GM19328 (cell line): ENCODE measurements around the gene KCNJ15.
"Not testable (repeated sequence)": the region's sequence is repeated elsewhere in the genome, so short reads cannot be mapped to it uniquely, and the experiment has no call there.

Experiments
- ATAC-seq: cut with Tn5 transposase; IDR thresholded peaks from one replicate; pipeline ENCODE4 v1.9.1; 2021; ENCODE audit warnings: mild to moderate bottlenecking, moderate library complexity; ENCODE audit not compliant: unreplicated experiment

KCNJ15 gene

GRCh38 chr21:38244407-38244787 is 12.4 kb upstream of the KCNJ15 start:
- no peak for ATAC-seq

GRCh38 chr21:38244885-38245869 is 11.6 kb upstream of the KCNJ15 start:
- no peak for ATAC-seq

GRCh38 chr21:38246511-38246910 is 10.3 kb upstream of the KCNJ15 start:
- no peak for ATAC-seq

- not testable (repeated sequence) for ATAC-seq
Measured at GRCh38 chr21:38247054-38247453, 9.7 kb upstream of the KCNJ15 start.

GRCh38 chr21:38247738-38248510 is 8.9 kb upstream of the KCNJ15 start:
- no peak for ATAC-seq

GRCh38 chr21:38249256-38249655 is 7.5 kb upstream of the KCNJ15 start:
- ATAC-seq: no peak

- no peak for ATAC-seq
Measured at GRCh38 chr21:38249696-38250278, 7.0 kb upstream of the KCNJ15 start.

- no peak for ATAC-seq
Measured at GRCh38 chr21:38250991-38251418, 5.8 kb upstream of the KCNJ15 start.

GRCh38 chr21:38254970-38255369 is 1.8 kb upstream of the KCNJ15 start:
- no peak for ATAC-seq

- no peak for ATAC-seq
Measured at GRCh38 chr21:38255571-38256117, 1.1 kb upstream of the KCNJ15 start.

GRCh38 chr21:38257667-38258066 is 876 bp downstream of the KCNJ15 start:
- ATAC-seq: no peak

GRCh38 chr21:38258521-38259485 is 2.0 kb downstream of the KCNJ15 start:
- no peak for ATAC-seq

GRCh38 chr21:38259665-38260064 is 2.9 kb downstream of the KCNJ15 start:
- ATAC-seq: no peak

GRCh38 chr21:38260426-38260825 is 3.6 kb downstream of the KCNJ15 start:
- ATAC-seq: no peak

GRCh38 chr21:38261851-38262250 is 5.1 kb downstream of the KCNJ15 start:
- no peak for ATAC-seq

GRCh38 chr21:38263493-38263892 is 6.7 kb downstream of the KCNJ15 start:
- ATAC-seq: no peak

GRCh38 chr21:38264571-38264970 is 7.8 kb downstream of the KCNJ15 start:
- ATAC-seq: no peak

- ATAC-seq: no peak
Measured at GRCh38 chr21:38265166-38265565, 8.4 kb downstream of the KCNJ15 start.

- ATAC-seq: no peak
Measured at GRCh38 chr21:38266732-38267131, 9.9 kb downstream of the KCNJ15 start.

GRCh38 chr21:38267136-38267755 is 10.5 kb downstream of the KCNJ15 start:
- no peak for ATAC-seq
